ENCODE measurements around the gene AKAP8L.

The AKAP8L gene

DNA sequence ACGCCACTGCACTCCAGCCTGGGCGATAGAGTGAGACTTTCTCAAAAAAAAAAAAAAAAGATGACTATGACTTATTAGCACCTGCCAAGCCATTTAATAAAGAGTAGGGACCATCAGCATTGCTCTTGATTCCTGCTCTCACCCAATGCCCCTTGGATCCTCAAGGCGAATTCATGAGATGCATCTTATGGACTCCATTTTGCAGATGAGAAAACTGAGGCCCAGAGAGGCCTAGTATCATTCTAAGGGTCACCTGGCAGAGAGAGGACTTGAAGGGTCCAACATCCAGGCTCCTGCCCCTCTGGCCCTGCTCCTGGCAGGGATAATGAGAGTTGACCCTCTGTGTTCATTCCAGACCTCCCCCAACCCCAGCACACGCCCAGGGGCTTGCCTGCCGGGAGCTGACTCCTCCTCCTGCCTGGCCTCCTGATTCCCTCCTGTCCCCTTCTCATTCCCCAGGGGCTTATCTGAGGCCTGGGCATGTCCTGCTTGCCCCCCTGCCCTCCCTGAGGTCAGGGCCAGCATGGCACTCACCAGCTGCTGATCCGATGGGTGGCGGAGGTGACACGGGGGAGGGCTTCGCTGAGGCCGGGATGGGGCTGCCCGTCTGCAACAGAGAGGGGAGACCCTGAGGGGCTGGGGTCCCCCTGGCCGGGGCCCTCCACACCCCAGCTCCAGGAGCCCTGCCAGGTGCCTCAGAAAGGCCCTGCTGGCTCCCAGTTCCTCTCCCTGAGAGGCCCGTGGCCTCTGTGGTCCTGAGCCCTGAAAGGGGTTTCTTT, 23.5 kb upstream of the AKAP8L start:
- TF ChIP-seq, protein P1, sequence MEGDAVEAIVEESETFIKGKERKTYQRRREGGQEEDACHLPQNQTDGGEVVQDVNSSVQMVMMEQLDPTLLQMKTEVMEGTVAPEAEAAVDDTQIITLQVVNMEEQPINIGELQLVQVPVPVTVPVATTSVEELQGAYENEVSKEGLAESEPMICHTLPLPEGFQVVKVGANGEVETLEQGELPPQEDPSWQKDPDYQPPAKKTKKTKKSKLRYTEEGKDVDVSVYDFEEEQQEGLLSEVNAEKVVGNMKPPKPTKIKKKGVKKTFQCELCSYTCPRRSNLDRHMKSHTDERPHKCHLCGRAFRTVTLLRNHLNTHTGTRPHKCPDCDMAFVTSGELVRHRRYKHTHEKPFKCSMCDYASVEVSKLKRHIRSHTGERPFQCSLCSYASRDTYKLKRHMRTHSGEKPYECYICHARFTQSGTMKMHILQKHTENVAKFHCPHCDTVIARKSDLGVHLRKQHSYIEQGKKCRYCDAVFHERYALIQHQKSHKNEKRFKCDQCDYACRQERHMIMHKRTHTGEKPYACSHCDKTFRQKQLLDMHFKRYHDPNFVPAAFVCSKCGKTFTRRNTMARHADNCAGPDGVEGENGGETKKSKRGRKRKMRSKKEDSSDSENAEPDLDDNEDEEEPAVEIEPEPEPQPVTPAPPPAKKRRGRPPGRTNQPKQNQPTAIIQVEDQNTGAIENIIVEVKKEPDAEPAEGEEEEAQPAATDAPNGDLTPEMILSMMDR (IDR thresholded peaks at IDR 0.05; ENCODE audit: insufficient read depth, missing control alignments): no peak
- DNase-seq (ENCODE audit: insufficient read length, low spot score) (no peak), FAIRE-seq (no peak)

DNA sequence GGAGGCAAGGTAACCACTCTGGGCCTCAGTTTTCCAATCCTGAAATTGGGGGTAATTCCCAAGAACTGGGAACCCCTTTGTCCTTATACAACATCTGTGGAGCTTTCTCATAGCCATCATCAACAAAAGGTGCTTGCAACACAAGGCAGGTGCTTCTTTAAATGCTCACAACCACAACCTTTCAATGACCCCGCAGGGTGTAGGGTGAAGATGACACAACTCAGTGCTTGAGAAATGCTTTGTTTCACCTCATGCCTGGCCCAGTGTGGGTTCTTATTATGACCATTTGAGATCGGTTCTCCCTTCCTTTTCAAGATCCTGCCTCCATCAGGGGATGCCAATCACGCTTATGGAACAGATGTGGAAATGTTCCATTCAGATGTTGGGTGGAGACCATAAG, 22.5 kb upstream of the AKAP8L start:
- FAIRE-seq (no peak), DNase-seq (ENCODE audit: insufficient read length, low spot score) (no peak)
- TF ChIP-seq, protein P1 (IDR thresholded peaks at IDR 0.05; ENCODE audit: insufficient read depth, missing control alignments): no peak

DNA sequence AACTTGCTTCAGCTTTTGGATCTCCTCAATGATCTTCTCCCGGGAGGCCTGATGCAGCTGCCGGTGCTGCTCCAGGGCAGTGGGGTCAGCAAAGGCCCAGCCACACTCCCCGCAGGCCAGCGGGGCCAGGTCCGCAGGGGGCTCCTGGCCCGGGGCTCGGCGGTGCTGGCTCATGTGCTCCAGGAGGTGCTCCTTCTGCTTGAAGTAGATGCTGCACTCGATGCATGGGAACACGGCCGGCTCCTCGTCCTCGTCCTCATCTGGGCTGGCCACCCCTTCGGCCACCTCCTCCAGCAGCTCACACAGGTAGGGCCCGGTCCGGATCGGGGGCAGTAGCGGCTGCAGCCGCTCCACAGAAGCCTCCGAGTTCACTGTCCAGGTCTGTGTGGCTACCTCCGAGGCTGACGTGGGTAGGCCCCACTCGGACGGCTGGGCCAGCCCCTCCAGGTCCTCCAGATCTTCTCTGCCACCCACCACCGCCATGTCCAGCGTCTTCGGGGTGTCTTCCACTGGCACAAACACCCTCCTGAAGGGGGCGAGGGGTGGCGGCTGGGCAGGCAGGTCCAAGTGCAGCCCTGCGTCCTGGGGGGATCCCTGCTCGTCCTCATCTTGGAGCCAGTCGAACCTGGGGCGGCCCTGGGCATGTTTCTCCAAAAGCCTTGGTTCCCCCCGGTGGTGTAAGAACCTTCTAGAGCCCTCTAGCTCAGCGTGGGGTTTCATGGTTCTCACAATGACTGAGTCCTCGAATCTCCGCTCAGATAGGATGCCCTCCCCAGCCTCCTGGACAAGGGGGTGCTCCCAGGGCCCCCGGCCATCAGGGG, 21.2 kb upstream of the AKAP8L start:
- FAIRE-seq: no peak
- TF ChIP-seq, protein P1 (IDR thresholded peaks at IDR 0.05; ENCODE audit: insufficient read depth, missing control alignments): no peak
- no peak for DNase-seq (ENCODE audit: insufficient read length, low spot score)

DNA sequence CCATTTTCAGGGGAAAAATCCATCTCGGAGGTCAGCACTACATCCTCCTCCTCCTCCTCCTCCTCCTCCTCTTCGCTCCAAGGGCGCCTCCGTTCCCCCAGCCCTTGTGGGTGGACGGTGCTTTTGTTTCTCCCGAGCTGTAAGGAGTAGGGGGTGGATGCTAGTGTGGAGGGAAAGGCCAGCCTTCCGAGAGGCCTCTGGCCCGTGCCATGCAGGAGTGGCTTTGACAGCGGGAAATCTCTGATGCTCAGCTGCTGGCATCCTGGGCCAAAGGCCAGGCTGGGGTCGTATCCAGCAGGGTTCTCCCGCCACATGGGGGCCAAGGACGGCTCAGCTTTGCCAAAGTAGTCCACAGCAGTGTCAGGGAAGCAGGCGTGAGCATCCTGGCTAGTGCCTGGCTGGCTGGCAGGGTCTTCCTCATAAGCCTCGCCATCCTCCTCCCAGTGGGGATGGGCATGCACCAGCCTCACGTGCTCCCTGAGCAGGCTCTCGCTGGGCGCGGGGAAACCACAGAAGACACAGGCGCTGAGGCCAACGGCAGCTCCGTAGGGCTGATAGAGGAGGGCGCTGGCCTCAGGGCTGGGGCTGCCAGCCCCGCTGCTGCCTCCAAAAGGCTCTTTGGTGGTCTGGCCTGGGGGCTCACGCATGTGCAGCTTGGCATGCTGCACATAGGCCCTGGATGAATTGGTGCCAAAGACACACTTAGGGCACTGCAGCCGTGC, 20.5 kb upstream of the AKAP8L start:
- DNase-seq (ENCODE audit: insufficient read length, low spot score) (no peak), FAIRE-seq (no peak)
- TF ChIP-seq, protein P1 (IDR thresholded peaks at IDR 0.05; ENCODE audit: insufficient read depth, missing control alignments): no peak

DNA sequence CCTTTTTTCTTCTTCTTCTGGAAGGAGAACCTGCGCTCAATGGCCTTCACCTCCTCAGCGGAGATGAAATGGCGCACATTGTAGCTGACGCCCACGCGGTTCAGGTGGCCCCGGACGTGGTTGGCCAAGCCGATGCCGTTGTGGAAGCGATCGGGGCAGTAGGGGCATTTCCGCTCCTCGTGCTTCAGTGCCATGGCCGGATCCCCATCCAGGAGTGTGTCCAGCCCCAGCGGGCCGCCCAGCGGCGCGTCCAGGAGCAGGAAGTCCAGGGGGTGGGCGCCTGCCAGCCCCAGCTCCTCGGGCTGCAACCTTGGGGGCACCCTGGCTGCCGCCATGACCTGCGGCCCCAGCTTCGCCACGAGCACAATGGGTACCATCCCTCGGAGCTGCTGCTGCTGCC, 19.8 kb upstream of the AKAP8L start:
- no peak for DNase-seq (ENCODE audit: insufficient read length, low spot score)
- TF ChIP-seq, protein P1 (IDR thresholded peaks at IDR 0.05; ENCODE audit: insufficient read depth, missing control alignments): no peak
- FAIRE-seq: no peak

DNA sequence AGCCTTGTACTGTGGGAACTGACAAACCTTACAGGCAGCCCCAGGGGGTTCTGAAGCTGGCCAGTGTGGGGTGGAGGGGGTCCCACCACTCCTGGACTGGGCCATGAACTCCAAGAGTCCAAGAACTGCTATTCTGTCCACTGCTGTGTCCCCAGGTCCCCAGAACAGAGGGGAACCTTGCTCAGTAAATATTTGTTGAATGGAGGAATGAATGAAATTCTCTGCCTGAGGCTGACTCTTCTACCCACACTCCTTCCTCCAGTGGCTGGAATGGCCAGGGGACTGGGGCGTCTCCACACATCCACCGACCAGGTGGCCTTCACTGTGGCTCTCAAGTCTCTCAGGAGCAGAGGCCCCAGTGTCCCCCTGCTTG, 19.3 kb upstream of the AKAP8L start:
- TF ChIP-seq, protein P1 (IDR thresholded peaks at IDR 0.05; ENCODE audit: insufficient read depth, missing control alignments): no peak
- DNase-seq (ENCODE audit: insufficient read length, low spot score) (no peak), FAIRE-seq (no peak)
